ENCODE data around the gene PLEKHG5.

Gene PLEKHG5

DNA sequence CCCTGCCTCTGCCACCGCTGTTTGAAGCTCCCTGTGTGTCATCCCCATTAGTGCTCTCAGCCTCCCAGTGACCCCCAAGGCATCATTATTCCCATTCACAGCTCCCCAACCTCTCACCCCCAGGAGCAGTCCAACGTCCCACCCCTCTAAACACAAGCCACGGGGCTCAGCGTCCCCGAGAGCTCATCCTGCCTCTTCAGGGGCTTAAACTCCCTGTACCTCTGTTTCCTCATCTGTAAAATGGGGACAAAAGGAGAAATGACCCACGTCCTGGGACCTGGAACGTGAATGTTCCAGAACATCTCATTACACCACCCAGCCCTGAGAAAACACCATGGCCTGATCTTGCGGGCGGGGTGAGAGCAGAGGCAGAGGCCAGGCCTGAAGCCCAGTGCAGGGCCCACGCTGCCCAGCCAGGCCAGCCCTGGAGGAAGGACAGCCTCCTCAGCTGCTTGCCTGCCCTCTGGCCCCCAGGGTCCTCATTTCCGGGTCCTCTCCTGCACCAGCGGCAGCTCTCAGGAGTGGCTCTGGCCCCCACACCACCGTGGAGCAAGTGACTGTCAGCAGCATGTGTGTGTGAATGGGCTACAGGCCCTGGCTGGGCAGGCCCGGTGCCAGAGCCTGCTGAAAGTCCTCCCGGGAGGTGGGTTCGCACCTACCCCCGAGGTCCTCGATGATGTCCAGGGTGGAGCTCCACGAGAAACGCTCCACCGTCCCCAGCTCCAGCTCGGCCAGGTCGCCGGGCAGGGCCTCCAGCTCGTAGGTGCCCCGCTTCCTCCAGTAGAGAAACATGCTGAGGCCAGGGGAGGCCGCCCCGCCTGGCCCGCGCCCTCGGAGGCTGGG lies 14.1 kb upstream of the PLEKHG5 start:
- no peaks in the 10 kb centered on the region for H3K9me3 ChIP-seq (ENCODE audit: severe bottlenecking)
- TF ChIP-seq, protein P1, sequence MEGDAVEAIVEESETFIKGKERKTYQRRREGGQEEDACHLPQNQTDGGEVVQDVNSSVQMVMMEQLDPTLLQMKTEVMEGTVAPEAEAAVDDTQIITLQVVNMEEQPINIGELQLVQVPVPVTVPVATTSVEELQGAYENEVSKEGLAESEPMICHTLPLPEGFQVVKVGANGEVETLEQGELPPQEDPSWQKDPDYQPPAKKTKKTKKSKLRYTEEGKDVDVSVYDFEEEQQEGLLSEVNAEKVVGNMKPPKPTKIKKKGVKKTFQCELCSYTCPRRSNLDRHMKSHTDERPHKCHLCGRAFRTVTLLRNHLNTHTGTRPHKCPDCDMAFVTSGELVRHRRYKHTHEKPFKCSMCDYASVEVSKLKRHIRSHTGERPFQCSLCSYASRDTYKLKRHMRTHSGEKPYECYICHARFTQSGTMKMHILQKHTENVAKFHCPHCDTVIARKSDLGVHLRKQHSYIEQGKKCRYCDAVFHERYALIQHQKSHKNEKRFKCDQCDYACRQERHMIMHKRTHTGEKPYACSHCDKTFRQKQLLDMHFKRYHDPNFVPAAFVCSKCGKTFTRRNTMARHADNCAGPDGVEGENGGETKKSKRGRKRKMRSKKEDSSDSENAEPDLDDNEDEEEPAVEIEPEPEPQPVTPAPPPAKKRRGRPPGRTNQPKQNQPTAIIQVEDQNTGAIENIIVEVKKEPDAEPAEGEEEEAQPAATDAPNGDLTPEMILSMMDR (IDR thresholded peaks at IDR 0.05; ENCODE audit: poor library complexity, severe bottlenecking) = no peak
- H3K36me3 ChIP-seq (ENCODE audit: low read depth) = no peaks in the 10 kb centered on the region
- ATAC-seq (ENCODE audit: low read depth) (no peak), DNase-seq (ENCODE audit: low spot score) (no peak)
- no peak overlapping the region for H3K4me3 ChIP-seq (ENCODE audit: severe bottlenecking)
- H3K27ac ChIP-seq (ENCODE audit: poor library complexity, severe bottlenecking) = no peak overlapping the region
- H3K27me3 ChIP-seq (ENCODE audit: insufficient read depth, poor library complexity, severe bottlenecking) = no peaks in the 10 kb centered on the region
- no peaks in the 10 kb centered on the region for H3K4me1 ChIP-seq (ENCODE audit: insufficient read depth, poor library complexity, severe bottlenecking)

- Histone ChIP-seq H3K27me3 (ENCODE audit: insufficient read depth, poor library complexity, severe bottlenecking) (no peaks in the 10 kb centered on the region), H3K36me3 (ENCODE audit: low read depth) (no peaks in the 10 kb centered on the region), H3K9me3 (ENCODE audit: severe bottlenecking) (no peaks in the 10 kb centered on the region), H3K4me3 (ENCODE audit: severe bottlenecking) (no peak overlapping the region), H3K4me1 (ENCODE audit: insufficient read depth, poor library complexity, severe bottlenecking) (no peaks in the 10 kb centered on the region), H3K27ac (ENCODE audit: poor library complexity, severe bottlenecking) (no peak overlapping the region)
- TF ChIP-seq, protein P1 (IDR thresholded peaks at IDR 0.05; ENCODE audit: poor library complexity, severe bottlenecking) = no peak
- DNase-seq (ENCODE audit: low spot score) (no peak), ATAC-seq (ENCODE audit: low read depth) (no peak)
Measured at GRCh38 chr1:6504887-6505286, 13.4 kb upstream of the PLEKHG5 start.

- H3K4me1 ChIP-seq (ENCODE audit: insufficient read depth, poor library complexity, severe bottlenecking) = no peaks in the 10 kb centered on the region
- H3K27ac ChIP-seq (ENCODE audit: poor library complexity, severe bottlenecking) = no peak overlapping the region
- TF ChIP-seq, protein P1 (IDR thresholded peaks at IDR 0.05; ENCODE audit: poor library complexity, severe bottlenecking) = no peak
- no peaks in the 10 kb centered on the region for H3K9me3 ChIP-seq (ENCODE audit: severe bottlenecking)
- no peaks in the 10 kb centered on the region for H3K27me3 ChIP-seq (ENCODE audit: insufficient read depth, poor library complexity, severe bottlenecking)
- no peaks in the 10 kb centered on the region for H3K36me3 ChIP-seq (ENCODE audit: low read depth)
- ATAC-seq (ENCODE audit: low read depth) (no peak), DNase-seq (ENCODE audit: low spot score) (no peak)
- H3K4me3 ChIP-seq (ENCODE audit: severe bottlenecking) = no peak overlapping the region
Measured at GRCh38 chr1:6503884-6504602, 12.6 kb upstream of the PLEKHG5 start.

DNA sequence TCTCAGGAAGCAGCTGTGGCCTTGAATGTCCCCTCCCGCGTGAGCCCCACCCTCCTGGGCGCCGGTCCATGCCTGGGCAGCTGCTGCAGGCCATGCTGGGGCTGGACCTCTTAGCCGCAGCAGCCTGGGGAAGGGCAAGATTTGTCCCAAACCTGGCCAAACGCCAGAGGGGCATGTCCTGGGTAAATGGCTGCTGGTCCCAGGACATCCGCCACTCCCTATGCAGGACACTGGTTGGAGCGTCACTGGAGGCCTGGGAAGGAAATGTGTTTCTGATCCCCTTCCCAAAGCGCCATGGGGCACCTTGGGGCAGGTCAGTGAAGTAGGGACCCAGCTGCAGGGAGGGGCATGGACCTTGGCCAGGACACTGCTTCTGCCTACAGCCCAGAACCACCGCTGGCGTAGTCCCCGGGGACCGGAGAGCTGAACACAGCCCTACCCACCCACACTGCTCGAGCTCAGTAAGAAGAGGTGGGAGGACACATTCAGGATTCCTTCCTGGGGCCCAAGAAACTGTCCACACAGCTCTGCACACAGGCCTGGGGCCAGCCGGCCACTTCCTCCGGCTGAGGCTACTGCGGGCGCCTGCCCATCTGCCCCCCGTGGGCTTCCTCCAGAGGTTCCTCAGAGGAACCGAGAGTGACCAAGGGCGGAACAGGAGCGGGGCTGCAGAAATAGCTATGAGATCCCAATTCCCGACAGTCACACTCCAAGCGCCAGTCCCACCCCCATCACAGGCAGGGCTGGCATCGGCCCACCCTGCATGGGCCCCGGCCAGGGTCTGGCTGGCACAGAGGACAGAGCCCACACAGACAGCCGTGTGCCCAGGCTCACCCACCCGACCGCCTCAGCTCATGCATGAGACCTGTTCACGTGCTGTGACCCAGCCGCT lies 10.8 kb upstream of the PLEKHG5 start:
- TF ChIP-seq, protein P1 (IDR thresholded peaks at IDR 0.05; ENCODE audit: poor library complexity, severe bottlenecking) = no peak
- no peaks in the 10 kb centered on the region for H3K4me1 ChIP-seq (ENCODE audit: insufficient read depth, poor library complexity, severe bottlenecking)
- no peaks in the 10 kb centered on the region for H3K27me3 ChIP-seq (ENCODE audit: insufficient read depth, poor library complexity, severe bottlenecking)
- H3K36me3 ChIP-seq (ENCODE audit: low read depth) = no peaks in the 10 kb centered on the region
- H3K9me3 ChIP-seq (ENCODE audit: severe bottlenecking) = no peaks in the 10 kb centered on the region
- ATAC-seq (ENCODE audit: low read depth) = no peak
- no peak overlapping the region for H3K27ac ChIP-seq (ENCODE audit: poor library complexity, severe bottlenecking)
- H3K4me3 ChIP-seq (ENCODE audit: severe bottlenecking) = no peak overlapping the region
- peak; percentile 61 for DNase-seq (ENCODE audit: low spot score)

Measured in RWPE2 (cell line).